SK-N-SH treated with all-trans-retinoic acid at 6 μM for 48 hours (cell line): ENCODE measurements around the gene GABBR2.

ENCODE experiments used
- CREB5 ChIP-seq: fragments of 250-450 bp; sonication (Bioruptor Pico); IDR thresholded peaks from 2 replicates; pipeline ENCODE4 v1.5.1; 2020; ENCODE audit warnings: low read depth, mild to moderate bottlenecking, moderate library complexity
- PATZ1 ChIP-seq: fragments of 250-450 bp; sonication (Bioruptor Pico); IDR thresholded peaks from 2 replicates; pipeline ENCODE4 v1.8.0; 2020; ENCODE audit warnings: mild to moderate bottlenecking, moderate library complexity, borderline replicate concordance
- ZNF8 ChIP-seq: fragments of 450-650 bp; formaldehyde crosslinking; IDR thresholded peaks from 2 replicates; pipeline ENCODE4 v1.5.0; 2020; ENCODE audit warnings: mild to moderate bottlenecking, moderate library complexity

GRCh38 chr9:98263080-98263479 is 445.7 kb downstream of the GABBR2 start:
- TF ChIP-seq CREB5: no peak
- no peak for TF ChIP-seq ZNF8 (CRISPR knock-in tag)
- no peak for TF ChIP-seq PATZ1 (CRISPR knock-in tag)
